HepG2 (cell line): ENCODE data around the gene JMJD6. TPM values are rescaled to one million over a fixed set of nuclear protein-coding genes. Genes with fewer than 3 reads are reported as not detected.
A peak's percentile ranks its signal among the peaks of the same experiment; 100 is the strongest.

Experiments used
- DPF2 ChIP-seq: sonication (generic); formaldehyde crosslinking; IDR thresholded peaks from 2 replicates; pipeline ENCODE4 v1.4.0; 2020; ENCODE audit warnings: mild to moderate bottlenecking, low read depth, missing genetic modification reagents, borderline replicate concordance
- ETS1 ChIP-seq: sonication (generic); formaldehyde crosslinking; IDR thresholded peaks from 2 replicates; pipeline ENCODE4 v1.4.0; 2020; ENCODE audit warnings: missing genetic modification reagents
- EZH2 ChIP-seq: conservative IDR thresholded peaks from 2 replicates; pipeline ENCODE4 v1.6.1; 2012; ENCODE audit warnings: mild to moderate bottlenecking, low read depth, low read length, moderate library complexity
- HDAC2 ChIP-seq: sonication (generic); formaldehyde crosslinking; IDR thresholded peaks from 2 replicates; pipeline ENCODE4 v1.4.0; 2020; ENCODE audit warnings: missing genetic modification reagents
- PAXIP1 ChIP-seq: sonication (generic); formaldehyde crosslinking; conservative IDR thresholded peaks from 2 replicates; pipeline ENCODE4 v1.4.0; 2020; ENCODE audit warnings: mild to moderate bottlenecking, missing genetic modification reagents, moderate library complexity
- REL ChIP-seq: sonication (generic); formaldehyde crosslinking; conservative IDR thresholded peaks from 2 replicates; pipeline ENCODE4 v1.8.0; 2022; ENCODE audit warnings: mild to moderate bottlenecking, missing genetic modification reagents, moderate library complexity
- THAP9 ChIP-seq: sonication (generic); formaldehyde crosslinking; IDR thresholded peaks from 2 replicates; pipeline ENCODE4; 2020; ENCODE audit warnings: missing genetic modification reagents, mild to moderate bottlenecking, borderline replicate concordance
- ZBTB34 ChIP-seq: sonication (generic); formaldehyde crosslinking; IDR thresholded peaks from 2 replicates; pipeline ENCODE4 v1.8.0; 2022; ENCODE audit warnings: mild to moderate bottlenecking, missing genetic modification reagents
- ZMAT5 ChIP-seq: sonication (generic); formaldehyde crosslinking; IDR thresholded peaks from 2 replicates; pipeline ENCODE4 v1.5.0; 2020; ENCODE audit warnings: mild to moderate bottlenecking, low read depth, missing genetic modification reagents, borderline replicate concordance
- ZNF547 ChIP-seq: sonication (generic); formaldehyde crosslinking; IDR thresholded peaks from 2 replicates; pipeline ENCODE4 v1.5.1; 2020; ENCODE audit warnings: mild to moderate bottlenecking, missing genetic modification reagents
- ZNF710 ChIP-seq: sonication (generic); formaldehyde crosslinking; IDR thresholded peaks from 2 replicates; pipeline ENCODE4 v1.5.0; 2020; ENCODE audit warnings: mild to moderate bottlenecking, missing genetic modification reagents, borderline replicate concordance
- ZNF788 ChIP-seq: sonication (generic); formaldehyde crosslinking; IDR thresholded peaks from 2 replicates; pipeline ENCODE4 v1.5.0; 2020; ENCODE audit warnings: mild to moderate bottlenecking, missing genetic modification reagents, borderline replicate concordance
- polyA plus RNA-seq, 8 experiments: library from polyadenylated mRNA; depleted of rRNA in 3 of 8; stranded (reverse) in 7 of 8; unstranded in 1 of 8; fragments of >200 nt; fragmentation: Illumina TruSeq in 4 of 8; extraction: Trizol in 4 of 8; gene quantifications; 2 replicates each; pipeline versions ENCODE4 v1.2.1 to v1.2.3, GENCODE V29; 2011 to 2016; ENCODE audit warnings: low read depth in 4 of 8, missing spikeins in 1 of 8, mixed read lengths in 1 of 8; ENCODE audit not compliant: insufficient read depth in 1 of 8
- total RNA-seq, 5 experiments: library from RNA; depleted of rRNA; stranded (reverse); fragments of >200 nt; fragmentation: Illumina TruSeq; extraction: Trizol; gene quantifications; 2 replicates each; pipeline ENCODE4 v1.2.3, GENCODE V29; 2016; ENCODE audit warnings: low read depth in 1 of 5
- TF ChIP-seq, protein P1 (sequence below): conservative IDR thresholded peaks from 2 replicates; pipeline ENCODE4 v1.6.1; 2018; ENCODE audit warnings: missing genetic modification reagents

The JMJD6 gene
- total and polyA plus RNA-seq, 2 of the 13 experiments (the other 11 are each of a cell fraction or from before 2014, with no cell fraction given): 33.6 to 41.0 TPM

DNA sequence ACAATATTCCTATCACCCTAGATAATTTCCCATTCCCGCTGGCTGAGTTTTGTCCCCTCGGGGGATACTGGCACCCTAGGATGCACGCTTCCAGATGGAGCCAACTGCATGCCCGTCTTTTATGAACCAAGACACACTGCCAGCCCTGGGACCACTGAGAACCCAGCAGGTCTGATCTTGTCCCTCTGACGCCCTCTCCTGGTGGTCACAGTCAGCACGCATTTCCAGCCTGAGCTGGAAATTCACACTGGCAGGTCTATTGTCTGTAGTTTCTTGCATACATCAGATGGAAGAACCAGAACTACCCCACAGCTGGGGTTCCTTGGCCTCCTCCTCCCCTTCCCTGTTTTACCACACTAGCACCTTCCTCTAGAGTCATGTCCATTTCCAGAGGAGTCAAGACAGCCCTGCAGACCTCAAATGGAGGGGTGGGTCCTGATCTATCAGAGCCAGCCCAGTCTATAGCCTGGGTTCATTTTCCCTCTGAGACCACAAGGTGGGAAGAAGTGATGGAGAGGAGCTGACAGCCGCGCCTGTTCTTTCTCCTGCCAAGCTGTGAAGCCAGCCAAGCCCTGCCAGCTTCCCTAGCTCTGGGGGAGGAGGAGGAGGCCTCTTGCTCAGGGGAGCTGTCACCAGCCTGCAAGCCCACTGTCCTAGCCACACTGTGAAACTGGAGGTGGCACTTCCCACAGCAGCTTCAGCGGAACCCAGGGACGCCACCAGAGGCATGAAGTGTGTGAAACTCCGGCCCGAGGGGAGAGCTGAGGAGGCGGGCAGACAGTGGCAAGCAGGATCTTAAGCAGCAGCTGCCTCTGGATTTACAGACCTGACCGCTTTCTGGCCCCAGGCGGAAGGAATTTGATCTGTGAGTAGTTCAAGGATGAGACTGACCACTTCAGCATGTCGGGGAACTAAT lies 44.9 kb downstream of the JMJD6 start (continued):
- TF ChIP-seq PAXIP1 (CRISPR knock-in tag) (no peak), ZNF547 (CRISPR knock-in tag) (no peak), ZBTB34 (no peak), THAP9 (CRISPR knock-in tag) (no peak), ZMAT5 (CRISPR knock-in tag) (no peak), ETS1 (CRISPR knock-in tag) (no peak), REL (CRISPR knock-in tag) (no peak), HDAC2 (CRISPR knock-in tag) (peak; percentile 11; the same call in 1 of the 2 replicates), ZNF788 (CRISPR knock-in tag) (no peak), ZNF710 (CRISPR knock-in tag) (no peak), DPF2 (CRISPR knock-in tag) (no peak), EZH2 (no peak)
- TF ChIP-seq, protein P1, sequence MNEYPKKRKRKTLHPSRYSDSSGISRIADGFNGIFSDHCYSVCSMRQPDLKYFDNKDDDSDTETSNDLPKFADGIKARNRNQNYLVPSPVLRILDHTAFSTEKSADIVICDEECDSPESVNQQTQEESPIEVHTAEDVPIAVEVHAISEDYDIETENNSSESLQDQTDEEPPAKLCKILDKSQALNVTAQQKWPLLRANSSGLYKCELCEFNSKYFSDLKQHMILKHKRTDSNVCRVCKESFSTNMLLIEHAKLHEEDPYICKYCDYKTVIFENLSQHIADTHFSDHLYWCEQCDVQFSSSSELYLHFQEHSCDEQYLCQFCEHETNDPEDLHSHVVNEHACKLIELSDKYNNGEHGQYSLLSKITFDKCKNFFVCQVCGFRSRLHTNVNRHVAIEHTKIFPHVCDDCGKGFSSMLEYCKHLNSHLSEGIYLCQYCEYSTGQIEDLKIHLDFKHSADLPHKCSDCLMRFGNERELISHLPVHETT (CRISPR knock-in tag): no peak
